Body of pancreas (tissue), 4 donors: ENCODE measurements around the gene ENDOU.

Experiments used
- CTCF ChIP-seq, 7 experiments: fragments of 450-650 bp in 4 of 7; fragments of 200-600 bp in 3 of 7; sonication (generic) in 3 of 7; IDR thresholded peaks; one replicate each; pipeline ENCODE4 v1.5.1; 2016 to 2019; ENCODE audit warnings: antibody characterized with exemption in 7 of 7
- POLR2A ChIP-seq, 3 donors: fragments of 450-650 bp; IDR thresholded peaks; one replicate each; pipeline ENCODE4 v1.6.1; 2016; ENCODE audit warnings: antibody characterized with exemption in 3 of 3, mild to moderate bottlenecking in 2 of 3

- TF ChIP-seq CTCF (IDR thresholded peaks at IDR 0.05) = no peak
- TF ChIP-seq POLR2A (IDR thresholded peaks at IDR 0.05) = no peak
Measured at GRCh38 chr12:47751561-47751960, 26.3 kb upstream of the ENDOU start.
